GM12878 (cell line): Measurements from ENCODE around the gene MYO3B. TPM values are rescaled to one million over a fixed set of nuclear protein-coding genes. Genes with fewer than 3 reads are reported as not detected.

Experiments used
- BCL3 ChIP-seq: IDR thresholded peaks from 2 replicates; pipeline ENCODE4 v1.6.1; 2011; ENCODE audit warnings: borderline replicate concordance, low read depth, mild to moderate bottlenecking, moderate library complexity, low read length; ENCODE audit not compliant: insufficient read depth, poor library complexity, severe bottlenecking
- NR2C2 ChIP-seq: IDR thresholded peaks from 2 replicates; pipeline ENCODE4 v1.6.1; 2011; ENCODE audit warnings: borderline replicate concordance, low read depth; ENCODE audit not compliant: control insufficient read depth, insufficient read length
- RBBP5 ChIP-seq: fragments of 200-600 bp; sonication (generic); conservative IDR thresholded peaks from 2 replicates; pipeline ENCODE4 v1.6.1; 2016
- TCF3 ChIP-seq: IDR thresholded peaks from 2 replicates; pipeline ENCODE4 v1.6.1; 2012; ENCODE audit warnings: low read depth, mild to moderate bottlenecking, low read length, borderline replicate concordance; ENCODE audit not compliant: insufficient read depth
- TCF7 ChIP-seq: IDR thresholded peaks from 2 replicates; pipeline ENCODE4 v1.6.1; 2014; ENCODE audit warnings: antibody characterized with exemption, borderline replicate concordance
- ZNF217 ChIP-seq: fragments of 450-650 bp; IDR thresholded peaks from 2 replicates; pipeline ENCODE4 v1.6.1; 2017; ENCODE audit warnings: antibody characterized with exemption, mild to moderate bottlenecking
- ZSCAN29 ChIP-seq: fragments of 450-650 bp; IDR thresholded peaks from 2 replicates; pipeline ENCODE4 v1.6.1; 2017; ENCODE audit warnings: mild to moderate bottlenecking, moderate library complexity
- polyA plus RNA-seq, 11 experiments: library from polyadenylated mRNA; depleted of rRNA in 4 of 11; unstranded in 6 of 11; stranded (reverse) in 5 of 11; fragments of >200 nt; fragmentation: Nextera tagmentation in 4 of 11; fragmentation: Illumina TruSeq in 1 of 11; extraction: Ambion mirVana in 4 of 11; extraction: Trizol in 1 of 11; gene quantifications; 1 replicate in 1 of 11; 2 replicates in 10 of 11; pipeline versions ENCODE4 v1.2.1 to v1.2.3, GENCODE V29; 2011 to 2016; ENCODE audit warnings: inconsistent platforms in 2 of 11, missing spikeins in 2 of 11, low read depth in 1 of 11
- total RNA-seq, 4 experiments: library from RNA; depleted of rRNA in 3 of 4; stranded (reverse); fragments of >200 nt in 3 of 4; fragmentation: Illumina TruSeq in 1 of 4; extraction: Trizol in 1 of 4; gene quantifications; 2 replicates each; pipeline versions ENCODE4 v1.2.1 to v1.2.3, GENCODE V29; 2013 to 2021
- TF ChIP-seq, protein P1 (sequence below): IDR thresholded peaks from 2 replicates; pipeline ENCODE4 v1.6.1; 2011; ENCODE audit warnings: low read depth, mild to moderate bottlenecking, low read length, moderate library complexity, borderline replicate concordance; ENCODE audit errors: extremely low read depth
- TF ChIP-seq, protein P2 (sequence below): fragments of 450-650 bp; IDR thresholded peaks from 2 replicates; pipeline ENCODE4 v1.6.1; 2017; ENCODE audit warnings: mild to moderate bottlenecking
- TF ChIP-seq, protein P3 (sequence below): IDR thresholded peaks from 2 replicates; pipeline ENCODE4 v1.6.1; 2012; ENCODE audit warnings: low read depth, low read length, improper control_type of control experiment

Gene MYO3B
- total and polyA plus RNA-seq, 10 of the 15 experiments (the other 5 are each of a cell fraction or from before 2014, with no cell fraction given), result 1.1 to 7.1 (median 2.1) TPM

- TF ChIP-seq, protein P1, sequence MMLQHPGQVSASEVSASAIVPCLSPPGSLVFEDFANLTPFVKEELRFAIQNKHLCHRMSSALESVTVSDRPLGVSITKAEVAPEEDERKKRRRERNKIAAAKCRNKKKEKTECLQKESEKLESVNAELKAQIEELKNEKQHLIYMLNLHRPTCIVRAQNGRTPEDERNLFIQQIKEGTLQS, result no peak
- TF ChIP-seq, protein P2, sequence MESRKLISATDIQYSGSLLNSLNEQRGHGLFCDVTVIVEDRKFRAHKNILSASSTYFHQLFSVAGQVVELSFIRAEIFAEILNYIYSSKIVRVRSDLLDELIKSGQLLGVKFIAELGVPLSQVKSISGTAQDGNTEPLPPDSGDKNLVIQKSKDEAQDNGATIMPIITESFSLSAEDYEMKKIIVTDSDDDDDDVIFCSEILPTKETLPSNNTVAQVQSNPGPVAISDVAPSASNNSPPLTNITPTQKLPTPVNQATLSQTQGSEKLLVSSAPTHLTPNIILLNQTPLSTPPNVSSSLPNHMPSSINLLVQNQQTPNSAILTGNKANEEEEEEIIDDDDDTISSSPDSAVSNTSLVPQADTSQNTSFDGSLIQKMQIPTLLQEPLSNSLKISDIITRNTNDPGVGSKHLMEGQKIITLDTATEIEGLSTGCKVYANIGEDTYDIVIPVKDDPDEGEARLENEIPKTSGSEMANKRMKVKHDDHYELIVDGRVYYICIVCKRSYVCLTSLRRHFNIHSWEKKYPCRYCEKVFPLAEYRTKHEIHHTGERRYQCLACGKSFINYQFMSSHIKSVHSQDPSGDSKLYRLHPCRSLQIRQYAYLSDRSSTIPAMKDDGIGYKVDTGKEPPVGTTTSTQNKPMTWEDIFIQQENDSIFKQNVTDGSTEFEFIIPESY, result no peak
- TF ChIP-seq TCF3 (no peak), ZNF217 (no peak), BCL3 (no peak), TCF7 (no peak), RBBP5 (no peak), NR2C2 (no peak), ZSCAN29 (no peak)
- TF ChIP-seq, protein P3, sequence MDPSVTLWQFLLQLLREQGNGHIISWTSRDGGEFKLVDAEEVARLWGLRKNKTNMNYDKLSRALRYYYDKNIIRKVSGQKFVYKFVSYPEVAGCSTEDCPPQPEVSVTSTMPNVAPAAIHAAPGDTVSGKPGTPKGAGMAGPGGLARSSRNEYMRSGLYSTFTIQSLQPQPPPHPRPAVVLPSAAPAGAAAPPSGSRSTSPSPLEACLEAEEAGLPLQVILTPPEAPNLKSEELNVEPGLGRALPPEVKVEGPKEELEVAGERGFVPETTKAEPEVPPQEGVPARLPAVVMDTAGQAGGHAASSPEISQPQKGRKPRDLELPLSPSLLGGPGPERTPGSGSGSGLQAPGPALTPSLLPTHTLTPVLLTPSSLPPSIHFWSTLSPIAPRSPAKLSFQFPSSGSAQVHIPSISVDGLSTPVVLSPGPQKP, result no peak
- TF ChIP-seq, all 136 proteins: peak for 0
These were observed 286.3 kb downstream of the MYO3B start (continued) for GRCh38 chr2:170464268-170464667.
